ENCODE measurements around the gene CARD11.
A peak's percentile ranks its signal among the peaks of the same experiment; 100 is the strongest.

The CARD11 gene

GRCh38 chr7:3013975-3014792 is 29.5 kb downstream of the CARD11 start:
- no peak for DNase-seq

GRCh38 chr7:3011211-3011852 is 32.3 kb downstream of the CARD11 start:
- peak; percentile 41 for DNase-seq

GRCh38 chr7:3010161-3010560 is 33.5 kb downstream of the CARD11 start:
- DNase-seq: no peak

- DNase-seq: no peak
Measured at GRCh38 chr7:3009086-3009485, 34.6 kb downstream of the CARD11 start.

- DNase-seq: no peak
Measured at GRCh38 chr7:3008386-3008785, 35.3 kb downstream of the CARD11 start.

DNA sequence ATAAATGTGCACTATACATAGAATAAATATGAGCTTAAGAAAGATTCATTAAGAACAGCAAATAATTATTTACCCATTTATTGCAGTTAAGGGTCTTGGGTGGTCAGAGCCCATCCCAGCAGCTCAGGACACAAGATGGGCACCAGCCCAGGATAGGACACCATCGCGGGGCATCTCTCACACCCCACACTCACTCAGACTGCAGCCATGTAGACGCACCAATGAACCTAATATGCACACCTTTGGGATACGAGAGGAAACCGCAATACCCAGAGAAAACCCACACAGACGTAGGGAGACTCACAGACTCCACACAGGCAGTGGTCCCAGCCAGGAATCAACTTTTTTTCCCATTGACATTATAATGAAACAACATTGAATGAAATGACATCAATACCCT is 36.0 kb downstream of the CARD11 start:
- no peak for DNase-seq

GRCh38 chr7:3005257-3005656 is 38.4 kb downstream of the CARD11 start:
- no peak for DNase-seq

DNA sequence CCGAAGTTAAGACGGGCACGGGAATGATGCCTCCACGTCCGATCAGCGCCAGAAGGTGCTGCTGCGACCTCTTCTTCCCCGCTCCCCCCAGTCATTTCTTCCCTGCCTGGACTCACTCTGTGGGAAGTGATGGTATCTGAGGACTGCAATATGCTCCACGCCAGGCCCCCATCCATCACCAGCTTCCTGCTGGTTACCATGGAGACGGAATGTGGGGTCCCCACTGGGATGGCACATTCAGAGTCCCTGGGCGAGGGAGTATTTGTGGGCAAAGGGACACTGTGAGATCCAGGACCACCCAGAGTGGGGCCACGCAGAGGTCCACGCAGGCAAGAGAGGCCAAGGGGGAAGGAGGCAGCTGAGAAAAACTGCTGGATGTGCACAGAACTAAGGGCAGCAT is 39.7 kb downstream of the CARD11 start:
- DNase-seq: no peak

GRCh38 chr7:3002631-3003030 is 41.0 kb downstream of the CARD11 start:
- DNase-seq: no peak

DNA sequence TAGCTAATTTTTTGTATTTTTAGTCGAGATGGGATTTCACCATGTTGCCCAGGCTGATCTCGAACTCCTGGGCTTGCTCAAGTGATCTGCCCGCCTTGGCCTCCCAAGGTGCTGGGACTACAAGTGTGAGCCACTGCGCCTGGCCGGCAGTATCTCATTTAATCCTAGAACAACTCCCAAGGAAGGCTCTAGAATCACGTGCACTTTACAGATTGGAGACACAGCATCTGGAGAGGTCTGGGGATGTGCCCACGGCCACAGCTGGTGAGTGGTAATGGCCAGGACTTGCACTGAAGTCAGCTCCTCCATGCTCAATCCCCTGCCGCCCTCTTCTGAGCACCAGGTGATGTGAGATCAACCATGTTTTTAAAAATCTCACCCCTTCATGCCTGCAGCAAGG is 43.1 kb downstream of the CARD11 start:
- no peak for DNase-seq

DNA sequence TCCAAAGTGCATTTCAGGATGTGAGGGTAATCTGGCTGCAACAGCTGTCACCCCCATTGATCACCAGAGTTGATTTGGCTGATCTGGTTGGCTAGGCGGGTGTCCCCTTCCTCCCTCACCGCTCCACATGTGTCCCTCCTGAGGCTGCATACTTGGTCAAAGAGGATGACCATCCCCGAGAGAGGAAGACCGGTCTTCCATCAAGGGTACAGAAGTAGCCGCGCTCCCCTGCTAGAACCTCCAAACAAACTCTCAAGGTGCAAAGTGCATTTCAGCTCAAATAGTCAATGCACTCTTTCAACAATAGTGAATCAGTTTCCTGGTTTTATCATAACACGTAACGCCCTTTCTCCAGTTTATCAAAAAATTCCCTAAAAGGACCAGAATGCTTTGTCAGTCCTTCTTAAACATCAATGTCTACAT is 44.6 kb downstream of the CARD11 start:
- DNase-seq: no peak

- no peak for DNase-seq
Measured at GRCh38 chr7:2997014-2997413, 46.7 kb downstream of the CARD11 start.

- no peak for DNase-seq
Measured at GRCh38 chr7:2996141-2996540, 47.5 kb downstream of the CARD11 start.

GRCh38 chr7:2993868-2994267 is 49.8 kb downstream of the CARD11 start:
- no peak for DNase-seq

- no peak for DNase-seq
Measured at GRCh38 chr7:2993396-2993795, 50.3 kb downstream of the CARD11 start.

- no peak for DNase-seq
Measured at GRCh38 chr7:2990949-2991470, 52.7 kb downstream of the CARD11 start.

DNA sequence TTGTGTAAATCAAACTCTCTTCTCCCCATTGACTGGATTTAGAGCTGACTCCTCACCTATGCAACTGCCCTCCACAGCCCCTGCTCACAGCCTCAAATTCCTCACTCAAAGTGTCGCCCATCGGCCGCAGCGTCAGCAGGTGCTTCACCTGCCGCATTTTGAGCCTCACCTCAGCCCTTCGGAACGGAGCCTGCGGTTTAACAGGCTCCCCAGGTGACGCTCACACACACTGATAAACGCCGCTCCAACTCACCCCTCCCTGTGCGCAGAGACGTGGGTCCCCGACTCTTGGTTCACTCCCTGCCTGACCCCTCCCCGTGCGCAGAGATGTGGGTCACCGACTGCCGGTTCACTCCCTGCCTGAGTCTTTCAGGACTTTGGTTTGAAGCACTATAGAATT is 57.1 kb downstream of the CARD11 start:
- no peak for DNase-seq

- no peak for DNase-seq
Measured at GRCh38 chr7:2985866-2986265, 57.8 kb downstream of the CARD11 start.

- no peak for DNase-seq
Measured at GRCh38 chr7:2984091-2984490, 59.6 kb downstream of the CARD11 start.

DNA sequence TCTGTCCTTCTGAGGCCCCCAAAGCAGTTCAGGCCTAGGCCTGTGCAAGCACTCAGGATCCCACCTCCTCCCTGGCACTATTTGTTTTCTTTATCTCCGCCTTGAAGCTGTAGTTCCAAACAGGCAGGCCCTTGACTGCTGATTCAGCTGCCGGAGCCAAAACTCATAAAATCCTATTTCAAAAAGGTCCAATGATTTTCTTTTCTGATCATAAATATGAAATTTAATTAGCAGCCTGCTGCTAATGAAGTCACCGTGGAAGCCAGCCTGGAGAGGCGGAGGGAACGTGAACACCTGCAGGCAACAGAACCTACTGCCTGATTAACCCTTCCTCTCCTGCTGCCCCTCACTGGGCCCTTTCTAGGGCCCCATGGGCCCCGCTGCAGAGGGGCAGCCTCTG is 60.1 kb downstream of the CARD11 start:
- DNase-seq: no peak

GRCh38 chr7:2982831-2983230 is 60.8 kb downstream of the CARD11 start:
- peak; percentile 65 for DNase-seq

- no peak for DNase-seq
Measured at GRCh38 chr7:2982401-2982800, 61.3 kb downstream of the CARD11 start.

GRCh38 chr7:2981103-2981480 is 62.6 kb downstream of the CARD11 start:
- no peak for DNase-seq

DNA sequence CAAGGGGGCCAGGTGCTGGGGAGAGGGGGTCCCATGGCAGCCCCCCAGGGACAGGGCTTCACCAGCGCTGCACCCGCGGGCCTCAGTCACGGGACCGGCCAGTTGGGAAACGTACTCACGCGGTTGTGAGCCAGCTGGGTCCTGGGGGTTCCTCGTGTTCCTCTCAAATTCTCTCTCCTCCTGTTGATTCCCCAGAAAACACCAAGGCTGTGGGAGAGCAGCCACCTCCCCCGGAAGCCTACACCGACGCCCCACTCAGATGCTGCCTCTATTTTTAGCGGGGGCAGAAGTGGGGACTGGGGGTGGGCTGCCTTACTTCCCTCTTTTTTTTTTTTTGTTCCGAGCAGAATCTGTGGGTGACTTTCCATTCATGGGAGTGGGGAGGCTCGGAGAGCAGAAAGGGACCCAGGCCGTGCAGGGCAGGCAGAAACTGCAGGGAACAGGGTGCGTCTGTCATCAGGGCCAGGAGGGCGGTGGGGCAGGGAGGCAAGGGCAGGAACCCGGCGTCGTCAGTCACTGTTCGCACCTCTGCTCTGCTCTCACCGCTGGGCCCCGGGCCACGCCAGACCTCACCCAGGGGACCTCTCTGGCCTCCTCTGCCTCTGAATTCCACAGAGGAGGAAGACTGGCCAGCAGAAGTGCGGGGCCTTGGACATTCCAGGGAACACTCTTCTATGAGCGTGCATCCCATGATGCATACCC is 63.1 kb downstream of the CARD11 start:
- DNase-seq: no peak

All from activated CD4-positive, alpha-beta T cell treated with anti-CD3 and anti-CD28 coated beads, Interleukin-2, amount 50 U/mL, for 16 hours (primary cell).